ENCODE data around the gene GPR161.

GRCh38 chr1:168164771-168165170 is 28.0 kb upstream of the GPR161 start:
- TF ChIP-seq CTCF (IDR thresholded peaks at IDR 0.05) = no peak
- no peak for TF ChIP-seq POLR2AphosphoS5 (IDR thresholded peaks at IDR 0.05)

All from esophagus muscularis mucosa (tissue), 3 donors.